H54 (cell line): ENCODE results near the gene UNC13B.
"Not testable (repeated sequence)": the region's sequence is repeated elsewhere in the genome, so short reads cannot be mapped to it uniquely, and the experiment has no call there.

Experiments
- DNase-seq: peaks from one replicate; pipeline ENCODE4 v3.0.0; 2011; ENCODE audit warnings: low spot score, mixed read lengths; ENCODE audit not compliant: insufficient read length
- FAIRE-seq: peaks from 3 replicates; lab custom pipeline; 2011; peaks lifted over from hg19 to GRCh38; lab: Jason Lieb, UNC
- POLR2A ChIP-seq: IDR thresholded peaks from 2 replicates; pipeline ENCODE4 v1.6.1; 2011; ENCODE audit warnings: low read depth, mild to moderate bottlenecking, low read length

Gene UNC13B

DNA sequence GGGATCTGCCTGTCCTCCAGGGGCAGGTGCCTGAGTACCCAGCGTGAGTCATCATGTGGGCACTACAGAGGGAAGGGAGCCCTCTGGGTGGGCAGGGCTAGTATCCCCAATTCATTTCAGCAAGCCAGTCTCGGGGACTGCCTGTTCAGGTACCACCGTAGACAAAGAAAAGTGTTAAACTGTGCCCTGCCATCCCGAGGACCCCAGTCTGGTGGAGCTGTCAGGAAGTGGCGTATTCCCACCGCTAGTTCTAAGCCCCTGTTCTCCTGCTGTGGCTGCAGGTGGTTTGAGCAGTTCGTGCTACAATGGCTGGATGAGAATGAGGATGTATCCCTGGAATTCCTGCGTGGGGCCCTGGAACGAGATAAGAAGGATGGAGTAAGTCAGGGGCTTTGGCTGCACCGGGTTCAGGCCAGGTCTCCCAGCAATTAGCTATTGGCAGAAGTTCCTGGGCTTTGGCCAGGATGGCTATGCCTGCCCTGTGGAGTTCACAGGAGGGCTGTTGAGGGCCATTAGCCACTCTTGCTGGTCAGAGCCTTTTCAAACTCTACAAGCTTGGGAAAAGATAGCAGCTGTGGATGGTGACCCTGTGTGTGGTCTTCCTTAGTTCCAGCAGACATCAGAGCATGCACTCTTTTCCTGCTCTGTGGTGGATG lies 234.9 kb downstream of the UNC13B start:
- FAIRE-seq (no peak), DNase-seq (no peak)
- no peak for TF ChIP-seq POLR2A

DNA sequence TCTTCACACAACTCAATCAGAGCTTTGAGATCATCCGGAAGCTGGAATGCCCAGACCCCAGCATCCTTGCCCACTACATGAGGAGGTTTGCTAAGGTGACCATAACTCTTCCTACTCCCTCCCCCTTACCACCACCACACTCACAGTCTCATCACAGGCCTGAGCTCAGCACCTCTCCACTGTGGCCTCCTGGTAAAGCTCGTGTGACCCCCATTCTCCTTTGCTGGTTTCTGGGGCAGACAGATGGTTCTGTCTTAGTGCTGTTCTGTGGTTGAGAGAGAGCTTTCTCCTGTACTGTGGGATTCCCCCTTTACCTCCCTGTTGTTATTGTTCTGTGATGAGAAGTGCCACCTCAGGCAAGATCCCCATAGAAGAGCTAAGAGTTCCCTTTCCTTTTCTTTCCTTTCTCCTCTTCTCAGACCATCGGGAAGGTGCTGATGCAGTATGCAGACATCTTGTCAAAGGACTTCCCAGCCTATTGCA lies 235.4 kb downstream of the UNC13B start:
- FAIRE-seq: no peak
- no peak for DNase-seq
- TF ChIP-seq POLR2A: no peak

DNA sequence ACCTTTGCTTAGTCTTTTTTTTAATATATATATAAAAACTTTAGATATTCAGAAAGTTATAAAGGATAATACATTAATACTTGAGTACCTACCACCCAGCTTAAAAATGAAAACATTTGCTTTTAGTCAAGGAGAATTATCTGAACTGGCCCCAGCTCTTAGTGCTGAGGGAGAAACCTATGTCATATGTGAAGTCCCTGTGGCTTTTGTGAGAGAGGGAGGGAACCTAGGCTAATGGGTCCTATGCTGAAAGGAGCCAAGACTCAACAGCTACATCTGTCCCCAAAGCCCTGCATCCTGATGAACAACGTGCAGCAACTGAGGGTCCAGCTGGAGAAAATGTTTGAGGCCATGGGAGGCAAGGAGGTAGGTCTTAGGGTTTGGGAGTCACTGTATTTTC lies 236.1 kb downstream of the UNC13B start:
- FAIRE-seq: no peak
- DNase-seq: no peak
- TF ChIP-seq POLR2A: no peak

DNA sequence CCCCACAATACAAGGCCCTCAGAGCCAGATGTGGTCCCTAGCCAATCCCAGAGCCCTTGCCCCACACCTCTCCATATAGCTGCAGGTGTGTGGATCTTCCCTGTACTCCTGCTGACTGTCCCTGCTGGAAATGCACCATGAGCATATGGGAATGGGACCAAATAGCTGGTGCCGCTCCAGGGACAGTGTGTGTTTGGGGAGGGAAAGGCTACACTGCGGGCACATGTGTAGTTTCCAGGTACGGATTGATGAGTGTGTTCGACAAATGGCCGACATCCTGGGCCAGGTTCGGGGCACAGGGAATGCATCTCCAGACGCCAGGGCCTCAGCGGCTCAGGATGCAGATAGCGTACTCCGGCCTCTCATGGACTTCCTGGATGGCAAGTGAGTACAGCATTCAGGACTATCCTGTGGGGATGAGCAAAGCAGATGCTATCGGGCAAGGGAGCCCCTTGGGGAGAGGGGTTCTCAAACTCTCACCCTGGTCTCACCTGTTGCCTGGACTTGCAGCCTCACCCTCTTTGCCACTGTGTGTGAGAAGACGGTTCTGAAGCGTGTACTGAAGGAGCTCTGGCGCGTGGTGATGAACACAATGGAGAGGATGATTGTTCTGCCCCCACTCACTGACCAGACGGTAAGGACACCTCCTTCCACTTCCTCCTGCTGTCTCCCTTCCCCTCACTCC lies 237.0 kb downstream of the UNC13B start:
- no peak for FAIRE-seq
- no peak for DNase-seq

DNA sequence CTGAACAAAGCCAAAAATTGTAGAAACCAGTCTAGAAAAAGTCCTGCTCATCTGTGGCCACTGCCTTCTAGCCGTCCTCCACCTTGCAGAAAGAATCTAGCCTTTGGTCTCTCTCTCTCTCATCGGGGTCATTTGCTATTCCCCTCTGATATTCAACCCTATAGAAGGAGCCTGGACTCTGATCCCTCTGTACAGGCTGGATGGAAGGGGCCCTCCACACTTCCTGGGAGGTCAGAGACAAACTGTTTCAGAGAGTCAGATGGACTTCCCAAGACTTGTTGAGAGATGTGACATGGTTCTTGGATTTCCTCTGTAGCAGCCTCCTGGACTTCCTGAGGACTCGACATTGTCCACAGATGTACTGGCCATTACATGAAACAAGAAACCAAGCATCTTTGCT lies 243.1 kb downstream of the UNC13B start:
- FAIRE-seq: no peak
- no peak for DNase-seq
- no peak for TF ChIP-seq POLR2A

More for the DNA sequence above, 237.0 kb downstream of the UNC13B start:
- no peak for TF ChIP-seq POLR2A

DNA sequence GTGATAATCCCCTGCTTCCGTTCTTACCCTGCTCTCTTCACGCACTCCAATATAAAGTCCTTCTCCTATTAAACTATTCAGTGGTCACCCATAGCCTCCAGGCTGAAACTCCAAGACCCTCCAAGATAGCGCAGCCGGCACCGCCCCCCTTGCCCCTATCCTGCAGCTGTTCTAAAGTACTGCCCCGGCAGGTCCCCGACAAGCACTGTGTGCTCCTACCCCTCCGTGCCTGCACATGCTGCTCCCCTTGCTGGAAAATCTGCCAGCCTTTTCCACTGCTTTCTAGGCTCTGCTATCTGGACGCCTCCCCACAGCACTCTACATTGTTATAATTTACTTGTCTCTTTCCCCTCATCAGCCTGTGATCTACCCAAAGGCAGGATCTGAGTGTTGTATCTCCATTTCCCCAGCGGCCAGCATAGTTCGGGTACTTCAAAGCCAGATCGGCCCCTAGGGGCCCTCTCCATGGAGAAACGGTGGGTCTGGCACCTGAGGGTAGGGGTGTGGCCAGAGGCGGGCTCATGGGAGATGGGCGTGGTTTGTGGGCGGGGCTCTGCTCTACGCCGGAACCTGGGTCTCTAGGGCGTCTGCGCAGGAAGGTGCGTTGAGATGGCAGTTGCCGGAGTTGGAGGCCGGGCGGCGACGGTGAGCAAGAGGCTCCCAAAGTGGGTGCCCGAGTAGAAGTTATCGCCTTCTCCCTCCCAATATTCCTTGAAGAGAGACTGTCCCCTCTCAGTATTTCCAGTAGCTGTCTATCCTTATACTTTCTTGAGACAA lies 244.6 kb downstream of the UNC13B start:
- FAIRE-seq (no peak), DNase-seq (no peak)
- TF ChIP-seq POLR2A: no peak

DNA sequence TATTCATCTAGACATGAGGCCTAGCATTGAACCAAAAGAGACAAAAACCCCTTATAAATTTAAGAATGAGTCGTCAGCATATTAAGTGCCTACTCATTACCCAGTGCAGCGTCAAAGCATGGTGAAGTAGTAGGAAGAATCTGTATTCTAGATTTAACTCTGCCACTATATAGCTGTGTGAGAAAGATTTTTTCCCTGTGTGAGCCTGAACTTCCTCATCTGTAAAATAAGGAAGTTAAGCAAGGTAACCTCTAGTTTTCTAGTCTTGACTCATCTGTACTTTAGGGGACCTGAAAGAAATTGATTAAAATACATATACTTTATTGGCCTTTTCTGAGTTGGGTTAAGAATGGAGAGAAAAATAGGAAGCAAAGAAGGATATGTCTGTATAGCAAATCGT lies 246.0 kb downstream of the UNC13B start:
- FAIRE-seq (no peak), DNase-seq (no peak)
- no peak for TF ChIP-seq POLR2A

DNA sequence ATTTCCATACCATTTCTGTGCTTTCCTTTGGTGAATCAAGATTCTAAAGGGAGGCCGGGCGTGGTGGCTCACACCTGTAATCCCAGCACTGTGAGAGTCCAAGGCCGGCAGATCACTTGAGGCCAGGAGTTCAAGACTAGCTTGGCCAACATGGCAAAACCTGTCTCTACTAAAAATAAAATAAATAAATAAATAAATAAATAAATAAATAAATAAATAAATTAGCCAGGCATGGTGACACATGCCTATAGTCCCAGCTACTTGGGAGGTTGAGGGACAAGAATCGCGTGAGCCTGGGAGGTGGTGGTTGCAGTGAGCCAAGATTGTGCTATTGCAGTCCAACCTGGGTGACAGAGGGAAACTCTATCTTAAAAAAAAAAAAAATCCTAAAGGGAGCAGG lies 247.6 kb downstream of the UNC13B start:
- not testable (repeated sequence) for FAIRE-seq, DNase-seq

DNA sequence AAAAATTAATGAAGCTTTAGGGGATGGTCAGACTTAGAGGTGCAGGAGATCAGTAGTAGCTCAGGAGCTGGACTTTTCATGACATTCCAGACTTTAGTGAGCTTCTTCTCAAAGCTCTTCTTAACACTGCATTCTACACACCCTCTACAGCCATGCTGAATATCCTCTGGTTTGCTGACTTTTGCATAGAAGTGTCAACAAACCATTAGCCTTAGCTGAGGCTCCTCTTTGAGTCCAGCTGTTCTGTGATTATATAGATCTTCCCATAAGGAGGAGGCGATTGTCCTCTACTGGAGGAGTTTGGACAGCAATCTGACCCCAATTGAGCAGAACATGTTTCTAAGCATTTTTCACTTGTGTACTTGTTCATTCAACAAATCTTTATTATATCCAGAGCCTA lies 253.1 kb downstream of the UNC13B start:
- FAIRE-seq (no peak), DNase-seq (no peak)
- TF ChIP-seq POLR2A: no peak

DNA sequence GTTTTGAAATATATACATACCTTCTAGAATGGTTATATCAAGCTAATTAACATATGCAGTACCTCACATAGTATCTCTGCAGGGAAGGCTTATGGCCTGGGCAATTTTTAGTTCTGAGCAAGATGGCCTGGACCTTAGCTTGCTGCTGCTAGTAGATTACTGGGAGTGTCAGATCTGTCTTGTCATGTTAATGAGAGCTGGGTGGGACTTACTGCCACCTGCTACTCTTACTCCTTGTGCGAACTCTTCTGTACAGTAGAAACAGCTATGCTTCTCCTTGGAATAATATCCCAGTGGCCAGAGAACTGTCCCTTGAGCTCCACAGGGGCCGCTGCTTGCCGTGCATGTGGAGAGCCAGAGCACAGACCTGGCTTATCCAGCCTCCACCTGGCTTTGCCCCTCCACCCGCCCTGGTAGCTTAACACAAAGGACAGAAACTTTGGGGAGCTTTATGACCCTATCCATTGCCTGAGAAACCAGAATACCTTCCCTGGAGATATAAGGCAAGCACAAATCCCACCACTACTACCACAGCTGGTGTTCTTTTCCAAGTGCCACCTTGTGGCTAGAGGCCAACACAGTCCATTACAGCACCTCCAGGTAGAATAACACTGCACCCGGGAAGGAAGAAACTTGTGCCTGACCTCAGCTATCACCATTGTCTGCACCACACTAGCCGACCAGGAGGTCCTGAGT lies 253.7 kb downstream of the UNC13B start:
- no peak for TF ChIP-seq POLR2A
- DNase-seq (no peak), FAIRE-seq (no peak)

DNA sequence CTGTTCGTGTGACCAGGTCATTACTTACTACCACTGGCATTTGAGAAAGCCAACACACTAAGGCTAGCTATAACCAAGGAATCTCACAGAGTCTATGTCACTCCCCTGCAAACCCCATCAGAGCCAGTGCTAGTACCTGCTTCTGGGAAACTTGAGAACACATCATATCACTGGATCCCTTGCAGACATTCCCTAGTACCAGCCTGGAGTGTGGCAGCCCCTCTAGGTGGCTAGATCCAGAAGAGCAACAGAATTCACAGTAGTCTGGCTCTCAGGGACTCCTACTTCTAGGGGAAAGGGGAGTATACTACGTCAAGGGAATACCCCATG lies 254.3 kb downstream of the UNC13B start:
- no peak for DNase-seq
- FAIRE-seq: no peak
- TF ChIP-seq POLR2A: no peak

DNA sequence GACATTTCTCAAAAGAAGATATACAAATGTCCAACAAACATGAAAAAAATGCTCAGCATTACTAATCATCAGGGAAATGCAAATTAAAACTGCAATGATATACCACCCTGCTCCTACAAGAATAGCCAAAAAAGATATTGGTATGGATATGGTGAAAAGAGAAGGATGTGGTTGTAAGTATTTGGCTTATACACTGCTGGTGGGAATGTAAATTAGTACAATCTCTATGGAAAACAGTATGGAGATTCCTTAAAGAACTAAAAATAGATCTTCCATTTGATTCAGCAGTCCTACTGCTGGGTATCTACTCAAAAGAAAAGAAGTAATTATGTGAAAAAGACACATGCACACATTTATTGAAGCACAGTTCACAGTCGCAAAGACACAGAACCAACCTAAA lies 260.5 kb downstream of the UNC13B start:
- DNase-seq (no peak), FAIRE-seq (no peak)
- TF ChIP-seq POLR2A: no peak

DNA sequence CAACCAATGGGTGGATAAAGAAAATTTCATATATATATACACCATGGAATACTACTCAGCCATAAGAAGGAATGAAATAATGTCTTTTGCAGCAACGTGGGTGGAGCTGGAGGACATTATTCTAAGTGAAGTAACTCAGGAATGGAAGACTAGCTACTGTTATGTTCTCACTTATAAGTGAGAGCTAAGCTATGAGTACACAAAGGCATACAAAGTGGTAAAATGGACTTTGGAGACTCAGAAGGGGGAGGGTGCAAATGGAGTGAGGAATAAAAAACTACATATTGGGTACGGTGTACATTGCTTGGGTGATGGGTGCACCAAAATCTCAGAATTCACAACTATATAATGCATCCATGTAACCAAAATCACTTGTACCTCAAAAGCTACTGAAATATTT lies 260.9 kb downstream of the UNC13B start:
- no peak for DNase-seq
- no peak for FAIRE-seq
- TF ChIP-seq POLR2A: no peak

DNA sequence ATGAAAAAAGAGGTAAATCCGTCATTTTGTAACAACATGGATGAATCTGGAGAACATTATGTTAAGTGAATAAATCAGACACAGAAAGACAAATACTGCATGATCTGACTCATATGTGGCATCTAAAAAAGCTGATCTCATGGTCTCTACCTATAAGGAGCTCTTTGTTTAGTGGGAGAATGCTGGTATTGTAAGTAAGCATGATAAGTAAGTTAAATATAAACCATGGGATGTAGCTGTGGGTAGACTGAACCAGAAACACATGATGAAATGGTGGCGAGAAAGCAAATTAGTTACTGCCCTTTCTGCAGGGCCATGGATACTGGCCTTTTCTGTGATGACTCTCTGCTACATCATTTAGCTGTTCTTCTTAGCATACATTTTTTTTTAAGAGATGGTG lies 261.7 kb downstream of the UNC13B start:
- TF ChIP-seq POLR2A: no peak
- no peak for FAIRE-seq
- no peak for DNase-seq
